ENCODE data around the gene RYR2.

- TF ChIP-seq TAF1 (IDR thresholded peaks at IDR 0.05; ENCODE audit: low read depth, low read length) (no peak), EP300 (IDR thresholded peaks at IDR 0.05; ENCODE audit: borderline replicate concordance in 1 of 2, low read depth in 2 of 2, low read length in 2 of 2) (no peak), ZNF274 (IDR thresholded peaks at IDR 0.05; ENCODE audit: borderline replicate concordance, extremely low read depth, low read length) (no peak), POLR2AphosphoS5 (IDR thresholded peaks at IDR 0.05; ENCODE audit: low read depth, low read length) (no peak), ASH2L (IDR thresholded peaks at IDR 0.05; ENCODE audit: low read length) (no peak)
- TF ChIP-seq, protein P1, sequence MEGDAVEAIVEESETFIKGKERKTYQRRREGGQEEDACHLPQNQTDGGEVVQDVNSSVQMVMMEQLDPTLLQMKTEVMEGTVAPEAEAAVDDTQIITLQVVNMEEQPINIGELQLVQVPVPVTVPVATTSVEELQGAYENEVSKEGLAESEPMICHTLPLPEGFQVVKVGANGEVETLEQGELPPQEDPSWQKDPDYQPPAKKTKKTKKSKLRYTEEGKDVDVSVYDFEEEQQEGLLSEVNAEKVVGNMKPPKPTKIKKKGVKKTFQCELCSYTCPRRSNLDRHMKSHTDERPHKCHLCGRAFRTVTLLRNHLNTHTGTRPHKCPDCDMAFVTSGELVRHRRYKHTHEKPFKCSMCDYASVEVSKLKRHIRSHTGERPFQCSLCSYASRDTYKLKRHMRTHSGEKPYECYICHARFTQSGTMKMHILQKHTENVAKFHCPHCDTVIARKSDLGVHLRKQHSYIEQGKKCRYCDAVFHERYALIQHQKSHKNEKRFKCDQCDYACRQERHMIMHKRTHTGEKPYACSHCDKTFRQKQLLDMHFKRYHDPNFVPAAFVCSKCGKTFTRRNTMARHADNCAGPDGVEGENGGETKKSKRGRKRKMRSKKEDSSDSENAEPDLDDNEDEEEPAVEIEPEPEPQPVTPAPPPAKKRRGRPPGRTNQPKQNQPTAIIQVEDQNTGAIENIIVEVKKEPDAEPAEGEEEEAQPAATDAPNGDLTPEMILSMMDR (IDR thresholded peaks at IDR 0.05; ENCODE audit: control extremely low read depth in 1 of 3, insufficient read depth in 1 of 3, low read depth in 1 of 3, low read length in 3 of 3) = no peak
Observed at GRCh38 chr1:237671935-237672334, 630.0 kb downstream of the RYR2 start.
